Suprapubic skin (tissue), 4 donors: ENCODE measurements around the gene GJB6.

Experiments used
- POLR2A ChIP-seq, 2 donors: fragments of 450-650 bp; IDR thresholded peaks; one replicate each; pipeline ENCODE4 v1.6.1; 2017; ENCODE audit warnings: antibody characterized with exemption in 2 of 2, mild to moderate bottlenecking in 2 of 2, moderate library complexity in 2 of 2
- POLR2AphosphoS5 ChIP-seq, 3 donors: sonication (generic); formaldehyde crosslinking; IDR thresholded peaks; one replicate each; pipeline ENCODE4 v1.6.1; 2017; ENCODE audit warnings: antibody characterized with exemption in 3 of 3
- TF ChIP-seq, protein P1 (sequence below), 2 donors: fragments of 200-600 bp in 1 of 2; fragments of 450-650 bp in 1 of 2; sonication (generic) in 1 of 2; IDR thresholded peaks; one replicate each; pipeline ENCODE4 v1.5.1; 2016 to 2019; ENCODE audit warnings: antibody characterized with exemption in 2 of 2, mild to moderate bottlenecking in 1 of 2, moderate library complexity in 1 of 2

DNA sequence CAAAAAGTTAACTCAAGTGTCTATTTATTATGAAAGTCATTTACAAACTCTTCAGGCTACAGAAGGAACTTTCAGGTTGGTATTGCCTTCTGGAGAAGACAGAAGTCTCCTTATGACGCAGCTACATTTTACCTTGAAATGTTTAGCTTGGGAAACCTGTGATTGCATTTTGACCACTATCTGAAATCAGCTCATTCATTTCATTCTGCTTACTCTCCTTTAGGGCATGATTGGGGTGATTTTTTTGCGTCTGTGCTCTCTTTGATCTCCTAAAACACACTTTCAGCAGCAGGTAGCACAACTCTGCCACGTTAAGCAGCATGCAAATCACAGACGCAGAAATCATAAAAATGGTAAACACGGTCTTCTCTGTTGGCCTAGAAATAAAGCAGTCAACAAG, 9.6 kb downstream of the GJB6 start:
- TF ChIP-seq, protein P1, sequence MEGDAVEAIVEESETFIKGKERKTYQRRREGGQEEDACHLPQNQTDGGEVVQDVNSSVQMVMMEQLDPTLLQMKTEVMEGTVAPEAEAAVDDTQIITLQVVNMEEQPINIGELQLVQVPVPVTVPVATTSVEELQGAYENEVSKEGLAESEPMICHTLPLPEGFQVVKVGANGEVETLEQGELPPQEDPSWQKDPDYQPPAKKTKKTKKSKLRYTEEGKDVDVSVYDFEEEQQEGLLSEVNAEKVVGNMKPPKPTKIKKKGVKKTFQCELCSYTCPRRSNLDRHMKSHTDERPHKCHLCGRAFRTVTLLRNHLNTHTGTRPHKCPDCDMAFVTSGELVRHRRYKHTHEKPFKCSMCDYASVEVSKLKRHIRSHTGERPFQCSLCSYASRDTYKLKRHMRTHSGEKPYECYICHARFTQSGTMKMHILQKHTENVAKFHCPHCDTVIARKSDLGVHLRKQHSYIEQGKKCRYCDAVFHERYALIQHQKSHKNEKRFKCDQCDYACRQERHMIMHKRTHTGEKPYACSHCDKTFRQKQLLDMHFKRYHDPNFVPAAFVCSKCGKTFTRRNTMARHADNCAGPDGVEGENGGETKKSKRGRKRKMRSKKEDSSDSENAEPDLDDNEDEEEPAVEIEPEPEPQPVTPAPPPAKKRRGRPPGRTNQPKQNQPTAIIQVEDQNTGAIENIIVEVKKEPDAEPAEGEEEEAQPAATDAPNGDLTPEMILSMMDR (IDR thresholded peaks at IDR 0.05), result no peak
- TF ChIP-seq POLR2A (IDR thresholded peaks at IDR 0.05) (no peak), POLR2AphosphoS5 (IDR thresholded peaks at IDR 0.05) (no peak)
